SK-N-SH treated with all-trans-retinoic acid at 6 μM for 48 hours (cell line): ENCODE results near the gene PHF2.

Source experiments
- ATAC-seq: fragments of 200-7000 bp; cut with Tn5 transposase; 3 replicates; pipeline ENCODE4 v1.9.1; 2020; ENCODE audit warnings: mild to moderate bottlenecking, moderate library complexity
- ARNTL ChIP-seq: fragments of 450-650 bp; formaldehyde crosslinking; IDR thresholded peaks from 2 replicates; pipeline ENCODE4 v1.5.0; 2020; ENCODE audit warnings: low read depth, mild to moderate bottlenecking, moderate library complexity, borderline replicate concordance
- GLIS3 ChIP-seq: fragments of 250-450 bp; sonication (Bioruptor Pico); IDR thresholded peaks from 2 replicates; pipeline ENCODE4 v1.5.0; 2020; ENCODE audit warnings: mild to moderate bottlenecking, moderate library complexity
- ISL1 ChIP-seq: fragments of 250-450 bp; sonication (Bioruptor Pico); IDR thresholded peaks from 2 replicates; pipeline ENCODE4 v2.1.2; 2022; ENCODE audit warnings: mild to moderate bottlenecking, moderate library complexity
- PATZ1 ChIP-seq: fragments of 250-450 bp; sonication (Bioruptor Pico); IDR thresholded peaks from 2 replicates; pipeline ENCODE4 v1.8.0; 2020; ENCODE audit warnings: mild to moderate bottlenecking, moderate library complexity, borderline replicate concordance
- POU6F1 ChIP-seq: fragments of 250-450 bp; sonication (Bioruptor Pico); IDR thresholded peaks from 2 replicates; pipeline ENCODE4 v1.8.0; 2021; ENCODE audit warnings: low read depth, mild to moderate bottlenecking, moderate library complexity, borderline replicate concordance
- PPARA ChIP-seq: fragments of 250-450 bp; sonication (Bioruptor Pico); IDR thresholded peaks from 2 replicates; pipeline ENCODE4 v1.5.0; 2020; ENCODE audit warnings: mild to moderate bottlenecking, borderline replicate concordance
- RARB ChIP-seq: fragments of 250-450 bp; sonication (Bioruptor Pico); IDR thresholded peaks from 2 replicates; pipeline ENCODE4 v1.8.0; 2021; ENCODE audit warnings: mild to moderate bottlenecking, moderate library complexity
- SNAI2 ChIP-seq: fragments of 250-450 bp; sonication (Bioruptor Pico); IDR thresholded peaks from 2 replicates; pipeline ENCODE4 v1.5.0; 2020; ENCODE audit warnings: mild to moderate bottlenecking, moderate library complexity
- TCF4 ChIP-seq: fragments of 250-450 bp; sonication (Bioruptor Pico); IDR thresholded peaks from 2 replicates; pipeline ENCODE4 v1.8.0; 2021; ENCODE audit warnings: mild to moderate bottlenecking, moderate library complexity, borderline replicate concordance
- TOX ChIP-seq: fragments of 250-450 bp; sonication (Bioruptor Pico); IDR thresholded peaks from 2 replicates; pipeline ENCODE4 v1.8.0; 2021; ENCODE audit warnings: mild to moderate bottlenecking, moderate library complexity, borderline replicate concordance
- ZC3H10 ChIP-seq: fragments of 250-450 bp; sonication (Bioruptor Pico); IDR thresholded peaks from 2 replicates; pipeline ENCODE4 v1.5.1; 2021; ENCODE audit warnings: mild to moderate bottlenecking, moderate library complexity
- ZFP3 ChIP-seq: fragments of 250-450 bp; sonication (Bioruptor Pico); IDR thresholded peaks from 2 replicates; pipeline ENCODE4 v1.5.0; 2020; ENCODE audit warnings: mild to moderate bottlenecking, moderate library complexity
- ZNF70 ChIP-seq: fragments of 450-650 bp; formaldehyde crosslinking; IDR thresholded peaks from 2 replicates; pipeline ENCODE4 v1.5.0; 2020; ENCODE audit warnings: mild to moderate bottlenecking, moderate library complexity
- ZNF8 ChIP-seq: fragments of 450-650 bp; formaldehyde crosslinking; IDR thresholded peaks from 2 replicates; pipeline ENCODE4 v1.5.0; 2020; ENCODE audit warnings: mild to moderate bottlenecking, moderate library complexity
- TF ChIP-seq, protein P1 (sequence below): fragments of 250-450 bp; sonication (Bioruptor Pico); IDR thresholded peaks from 2 replicates; pipeline ENCODE4 v1.5.0; 2020; ENCODE audit warnings: mild to moderate bottlenecking, moderate library complexity
- TF ChIP-seq, protein P2 (sequence below): fragments of 250-450 bp; sonication (Bioruptor Pico); IDR thresholded peaks from 2 replicates; pipeline ENCODE4 v1.5.1; 2020; ENCODE audit warnings: low read depth, mild to moderate bottlenecking, moderate library complexity
- TF ChIP-seq, protein P3 (sequence below): fragments of 250-450 bp; sonication (Bioruptor Pico); IDR thresholded peaks from 2 replicates; pipeline ENCODE4 v1.5.1; 2021; ENCODE audit warnings: mild to moderate bottlenecking, moderate library complexity

PHF2 gene

DNA sequence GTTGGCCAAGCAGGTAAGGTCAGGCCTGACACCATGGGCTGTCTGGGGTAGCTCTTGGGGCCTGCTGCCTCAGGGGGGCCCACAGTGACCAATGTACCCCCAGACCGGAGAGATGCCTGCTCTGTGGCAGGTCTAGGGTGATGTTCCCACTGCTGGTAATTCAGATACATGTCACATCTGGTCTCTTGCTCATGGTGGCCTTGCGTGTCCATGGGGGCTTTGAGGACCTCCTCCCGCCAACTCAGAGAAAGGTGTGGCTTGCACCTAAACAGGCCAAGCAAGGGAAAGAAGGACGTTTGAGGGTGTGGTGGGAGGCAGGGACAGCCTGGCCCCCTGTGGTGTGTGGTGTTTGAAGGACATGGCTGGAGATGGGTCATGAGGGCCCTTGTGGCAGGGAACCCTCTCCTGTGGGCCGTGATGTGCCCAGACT lies 75.2 kb downstream of the PHF2 start (continued):
- TF ChIP-seq, protein P1, sequence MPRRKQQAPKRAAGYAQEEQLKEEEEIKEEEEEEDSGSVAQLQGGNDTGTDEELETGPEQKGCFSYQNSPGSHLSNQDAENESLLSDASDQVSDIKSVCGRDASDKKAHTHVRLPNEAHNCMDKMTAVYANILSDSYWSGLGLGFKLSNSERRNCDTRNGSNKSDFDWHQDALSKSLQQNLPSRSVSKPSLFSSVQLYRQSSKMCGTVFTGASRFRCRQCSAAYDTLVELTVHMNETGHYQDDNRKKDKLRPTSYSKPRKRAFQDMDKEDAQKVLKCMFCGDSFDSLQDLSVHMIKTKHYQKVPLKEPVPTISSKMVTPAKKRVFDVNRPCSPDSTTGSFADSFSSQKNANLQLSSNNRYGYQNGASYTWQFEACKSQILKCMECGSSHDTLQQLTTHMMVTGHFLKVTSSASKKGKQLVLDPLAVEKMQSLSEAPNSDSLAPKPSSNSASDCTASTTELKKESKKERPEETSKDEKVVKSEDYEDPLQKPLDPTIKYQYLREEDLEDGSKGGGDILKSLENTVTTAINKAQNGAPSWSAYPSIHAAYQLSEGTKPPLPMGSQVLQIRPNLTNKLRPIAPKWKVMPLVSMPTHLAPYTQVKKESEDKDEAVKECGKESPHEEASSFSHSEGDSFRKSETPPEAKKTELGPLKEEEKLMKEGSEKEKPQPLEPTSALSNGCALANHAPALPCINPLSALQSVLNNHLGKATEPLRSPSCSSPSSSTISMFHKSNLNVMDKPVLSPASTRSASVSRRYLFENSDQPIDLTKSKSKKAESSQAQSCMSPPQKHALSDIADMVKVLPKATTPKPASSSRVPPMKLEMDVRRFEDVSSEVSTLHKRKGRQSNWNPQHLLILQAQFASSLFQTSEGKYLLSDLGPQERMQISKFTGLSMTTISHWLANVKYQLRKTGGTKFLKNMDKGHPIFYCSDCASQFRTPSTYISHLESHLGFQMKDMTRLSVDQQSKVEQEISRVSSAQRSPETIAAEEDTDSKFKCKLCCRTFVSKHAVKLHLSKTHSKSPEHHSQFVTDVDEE (CRISPR knock-in tag) = no peak
- no peak for TF ChIP-seq PPARA (CRISPR knock-in tag)
- TF ChIP-seq, protein P2, sequence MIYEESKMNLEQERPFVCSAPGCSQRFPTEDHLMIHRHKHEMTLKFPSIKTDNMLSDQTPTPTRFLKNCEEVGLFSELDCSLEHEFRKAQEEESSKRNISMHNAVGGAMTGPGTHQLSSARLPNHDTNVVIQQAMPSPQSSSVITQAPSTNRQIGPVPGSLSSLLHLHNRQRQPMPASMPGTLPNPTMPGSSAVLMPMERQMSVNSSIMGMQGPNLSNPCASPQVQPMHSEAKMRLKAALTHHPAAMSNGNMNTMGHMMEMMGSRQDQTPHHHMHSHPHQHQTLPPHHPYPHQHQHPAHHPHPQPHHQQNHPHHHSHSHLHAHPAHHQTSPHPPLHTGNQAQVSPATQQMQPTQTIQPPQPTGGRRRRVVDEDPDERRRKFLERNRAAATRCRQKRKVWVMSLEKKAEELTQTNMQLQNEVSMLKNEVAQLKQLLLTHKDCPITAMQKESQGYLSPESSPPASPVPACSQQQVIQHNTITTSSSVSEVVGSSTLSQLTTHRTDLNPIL (CRISPR knock-in tag) = no peak
- TF ChIP-seq RARB = no peak
- no peak for TF ChIP-seq TOX (CRISPR knock-in tag)

GRCh38 chr9:93652604-93653592 lies 76.5 kb downstream of the PHF2 start:
- ATAC-seq = no peak
- TF ChIP-seq ZNF70 (CRISPR knock-in tag) (no peak), TOX (CRISPR knock-in tag) (no peak), ZC3H10 (CRISPR knock-in tag) (no peak)

DNA sequence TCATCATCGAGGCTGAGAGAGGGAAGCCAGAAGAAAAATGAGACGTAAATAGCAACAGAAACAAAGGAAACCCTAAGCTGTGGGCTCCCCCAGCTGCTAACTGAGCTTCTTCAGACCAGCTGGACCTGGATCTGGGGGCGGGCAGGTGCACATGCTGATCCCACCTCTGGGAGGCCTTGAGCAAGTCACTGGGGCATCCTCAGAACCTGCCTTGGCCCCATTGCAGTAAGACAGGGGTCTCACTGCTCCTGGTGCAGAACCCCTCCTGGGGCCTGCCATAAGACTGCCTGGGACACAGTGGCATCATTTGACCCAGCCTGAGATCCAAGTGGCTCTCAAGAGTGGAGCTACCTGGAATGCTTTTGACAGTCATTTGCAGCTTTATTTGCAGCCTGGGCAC lies 77.4 kb downstream of the PHF2 start:
- no peak for ATAC-seq
- TF ChIP-seq GLIS3 (CRISPR knock-in tag) (no peak), ZC3H10 (CRISPR knock-in tag) (no peak)
- TF ChIP-seq, protein P3, sequence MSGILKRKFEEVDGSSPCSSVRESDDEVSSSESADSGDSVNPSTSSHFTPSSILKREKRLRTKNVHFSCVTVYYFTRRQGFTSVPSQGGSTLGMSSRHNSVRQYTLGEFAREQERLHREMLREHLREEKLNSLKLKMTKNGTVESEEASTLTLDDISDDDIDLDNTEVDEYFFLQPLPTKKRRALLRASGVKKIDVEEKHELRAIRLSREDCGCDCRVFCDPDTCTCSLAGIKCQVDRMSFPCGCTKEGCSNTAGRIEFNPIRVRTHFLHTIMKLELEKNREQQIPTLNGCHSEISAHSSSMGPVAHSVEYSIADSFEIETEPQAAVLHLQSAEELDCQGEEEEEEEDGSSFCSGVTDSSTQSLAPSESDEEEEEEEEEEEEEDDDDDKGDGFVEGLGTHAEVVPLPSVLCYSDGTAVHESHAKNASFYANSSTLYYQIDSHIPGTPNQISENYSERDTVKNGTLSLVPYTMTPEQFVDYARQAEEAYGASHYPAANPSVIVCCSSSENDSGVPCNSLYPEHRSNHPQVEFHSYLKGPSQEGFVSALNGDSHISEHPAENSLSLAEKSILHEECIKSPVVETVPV (CRISPR knock-in tag) = no peak

DNA sequence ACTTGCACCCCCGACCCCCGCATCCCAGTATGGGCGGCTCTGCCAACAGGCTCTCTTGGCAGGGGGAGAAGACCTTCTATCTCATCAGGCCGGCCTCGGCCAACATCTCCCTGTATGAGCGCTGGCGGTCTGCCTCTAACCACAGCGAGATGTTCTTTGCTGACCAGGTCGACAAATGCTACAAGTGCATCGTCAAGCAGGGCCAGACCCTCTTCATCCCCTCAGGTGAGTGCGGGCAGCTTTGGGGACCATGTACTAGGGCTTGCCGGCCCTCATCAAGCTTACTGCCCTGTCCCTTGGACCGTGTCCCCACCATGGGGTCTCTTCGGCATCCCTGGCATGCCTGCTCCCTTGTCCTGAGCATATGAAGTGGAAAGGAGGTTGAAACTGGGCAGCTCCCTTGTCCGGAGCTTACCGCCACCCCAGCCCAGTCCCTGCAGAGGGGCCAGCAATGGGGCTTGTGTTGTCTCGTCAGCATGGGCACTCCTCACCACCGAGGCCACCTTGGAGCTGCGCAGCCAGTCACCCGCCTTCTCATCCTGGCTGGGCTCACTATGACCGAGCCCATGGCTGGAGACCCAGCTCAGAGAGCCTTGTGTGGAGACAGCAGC lies 78.1 kb downstream of the PHF2 start:
- TF ChIP-seq ZNF8 (CRISPR knock-in tag) = no peak
- TF ChIP-seq, protein P3 (CRISPR knock-in tag) = no peak
- no peak for TF ChIP-seq ISL1 (CRISPR knock-in tag)
- TF ChIP-seq PATZ1 (CRISPR knock-in tag) = no peak
- no peak for TF ChIP-seq TOX (CRISPR knock-in tag)
- no peak for TF ChIP-seq ARNTL
- no peak for TF ChIP-seq PPARA (CRISPR knock-in tag)
- TF ChIP-seq TCF4 (CRISPR knock-in tag) = no peak
- TF ChIP-seq ZFP3 (CRISPR knock-in tag) = no peak
- no peak for TF ChIP-seq POU6F1 (CRISPR knock-in tag)
- no peak for TF ChIP-seq ZNF70 (CRISPR knock-in tag)
- no peak for TF ChIP-seq SNAI2 (CRISPR knock-in tag)
- TF ChIP-seq ZC3H10 (CRISPR knock-in tag) = no peak
- TF ChIP-seq, protein P1 (CRISPR knock-in tag) = no peak
- TF ChIP-seq, all 23 proteins: peak for 0
- no peak for ATAC-seq
